Keratinocyte (primary cell): ENCODE results near the gene MYF6. TPM values are rescaled to one million over a fixed set of nuclear protein-coding genes. Genes with fewer than 3 reads are reported as not detected.

Experiments
- DNase-seq: peaks from one replicate; pipeline ENCODE4 v3.0.0-alpha.2; 2011; ENCODE audit warnings: low read depth, missing footprints, low spot score
- FAIRE-seq: peaks from 2 replicates; lab custom pipeline; 2011; peaks lifted over from hg19 to GRCh38; lab: Jason Lieb, UNC
- H2AFZ ChIP-seq: 2 replicates; pipeline ENCODE4 v1.6.0; 2012; ENCODE audit warnings: low read length, control low read depth, inconsistent platforms; ENCODE audit not compliant: control insufficient read depth
- H3K27ac ChIP-seq: 2 replicates; pipeline ENCODE4 v1.5.1; 2011; ENCODE audit warnings: low read length; ENCODE audit not compliant: control insufficient read depth, insufficient read depth
- H3K27me3 ChIP-seq: 3 replicates; pipeline ENCODE4 v1.6.0; 2011; ENCODE audit warnings: low read length; ENCODE audit not compliant: control insufficient read depth, insufficient read depth; ENCODE audit errors: extremely low read depth
- H3K36me3 ChIP-seq, 2 experiments: 2 replicates in 1 of 2; 3 replicates in 1 of 2; pipeline ENCODE4 v1.5.1; 2011; ENCODE audit warnings: low read length in 2 of 2, mild to moderate bottlenecking in 1 of 2; ENCODE audit not compliant: control insufficient read depth in 2 of 2, insufficient read depth in 2 of 2; ENCODE audit errors: extremely low read depth in 1 of 2
- H3K4me1 ChIP-seq: 3 replicates; pipeline ENCODE4 v1.5.1; 2011; ENCODE audit warnings: low read length; ENCODE audit not compliant: control insufficient read depth, insufficient read depth; ENCODE audit errors: extremely low read depth
- H3K4me2 ChIP-seq: 3 replicates; pipeline ENCODE4 v1.6.0; 2011; ENCODE audit warnings: low read depth, low read length; ENCODE audit not compliant: control insufficient read depth, insufficient read depth; ENCODE audit errors: extremely low read depth
- H3K4me3 ChIP-seq, 3 experiments: fragments of 200-600 bp in 1 of 3; sonication (generic) in 1 of 3; 2 replicates in 2 of 3; 3 replicates in 1 of 3; pipeline ENCODE4 v1.5.1; 2011 to 2016; ENCODE audit warnings: low read length in 3 of 3, mild to moderate bottlenecking in 3 of 3, control low read depth in 2 of 3, inconsistent platforms in 1 of 3, low read depth in 1 of 3, mixed read lengths in 1 of 3, mixed run types in 1 of 3, moderate library complexity in 1 of 3; ENCODE audit not compliant: control insufficient read depth in 2 of 3, insufficient read depth in 2 of 3; ENCODE audit errors: extremely low read depth in 1 of 3
- H3K79me2 ChIP-seq: 2 replicates; pipeline ENCODE4 v1.6.0; 2012; ENCODE audit warnings: low read length; ENCODE audit not compliant: control insufficient read depth, insufficient read depth
- H3K9ac ChIP-seq: 3 replicates; pipeline ENCODE4 v1.6.0; 2011; ENCODE audit warnings: low read length; ENCODE audit not compliant: control insufficient read depth, insufficient read depth; ENCODE audit errors: extremely low read depth
- H3K9me1 ChIP-seq: 3 replicates; pipeline ENCODE4 v1.6.0; 2011; ENCODE audit warnings: low read length; ENCODE audit not compliant: control insufficient read depth, insufficient read depth; ENCODE audit errors: extremely low read depth
- H3K9me3 ChIP-seq: 2 replicates; pipeline ENCODE4 v1.5.1; 2012; ENCODE audit warnings: low read depth, low read length; ENCODE audit not compliant: control insufficient read depth
- H4K20me1 ChIP-seq: 3 replicates; pipeline ENCODE4 v1.6.0; 2011; ENCODE audit warnings: low read length; ENCODE audit not compliant: control insufficient read depth, insufficient read depth; ENCODE audit errors: extremely low read depth
- EZH2 ChIP-seq: IDR thresholded peaks from one replicate; pipeline ENCODE4 v1.6.1; 2012; ENCODE audit warnings: inconsistent platforms, mild to moderate bottlenecking, low read length, moderate library complexity
- dilution Hi-C: fragments of 300-500 bp; cut with MboI; formaldehyde crosslinking; loops from one replicate; pipeline ENCODE4 v1.7.0; 2020; ENCODE audit warnings: low sequenced_read_pairs; ENCODE audit not compliant: extremely low pct_ligation_motif_present
- polyA plus RNA-seq, 5 experiments: library from polyadenylated mRNA; depleted of rRNA in 3 of 5; stranded (reverse) in 3 of 5; stranded (forward) in 1 of 5; unstranded in 1 of 5; fragments of >200 nt; gene quantifications; 1 replicate in 1 of 5; 2 replicates in 3 of 5; 3 replicates in 1 of 5; pipeline versions ENCODE4 v1.2.1 to v1.2.3, GENCODE V29; 2011 to 2012; ENCODE audit warnings: missing spikeins in 2 of 5, low read depth in 1 of 5, low replicate concordance in 1 of 5
- TF ChIP-seq, protein P1 (sequence below), 3 experiments: IDR thresholded peaks in 1 of 3; conservative IDR thresholded peaks in 1 of 3; optimal IDR thresholded peaks in 1 of 3; 2 replicates in 2 of 3; 3 replicates in 1 of 3; pipeline versions ENCODE3 to v1.5.1; 2011; ENCODE audit warnings: low read length in 3 of 3, mild to moderate bottlenecking in 3 of 3, moderate library complexity in 2 of 3, control low read depth in 1 of 3, inconsistent platforms in 1 of 3; ENCODE audit not compliant: insufficient read depth in 2 of 3; ENCODE audit errors: extremely low read depth in 1 of 3

MYF6 gene
- polyA plus RNA-seq, 1 donor (not counting 4 experiments of a cell fraction or from before 2014, with no cell fraction given), result not detected

GRCh38 chr12:80717856-80718255 is 10.4 kb downstream of the MYF6 start:
- dilution Hi-C loops, result no loop called here
- no peak for DNase-seq

DNA sequence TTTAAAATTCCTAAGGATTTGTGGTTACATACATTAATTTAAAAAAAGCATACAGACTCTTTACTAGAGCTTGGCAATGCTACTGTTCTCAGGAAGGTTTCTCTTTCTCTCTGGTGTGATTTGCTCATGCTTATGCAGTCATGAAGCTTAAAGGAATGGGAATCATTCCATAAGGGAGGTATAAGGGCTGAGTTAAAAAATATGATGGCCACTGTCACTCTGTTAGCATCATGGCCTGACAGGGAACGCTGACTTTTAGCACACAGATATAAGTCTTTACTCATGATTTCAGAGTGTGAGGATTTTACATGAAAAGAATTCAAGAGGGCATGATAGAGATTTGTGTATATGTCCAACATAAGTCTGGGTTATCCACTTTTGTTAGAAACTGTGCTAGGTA is 13.1 kb downstream of the MYF6 start:
- DNase-seq, result no peak
- TF ChIP-seq, protein P1, sequence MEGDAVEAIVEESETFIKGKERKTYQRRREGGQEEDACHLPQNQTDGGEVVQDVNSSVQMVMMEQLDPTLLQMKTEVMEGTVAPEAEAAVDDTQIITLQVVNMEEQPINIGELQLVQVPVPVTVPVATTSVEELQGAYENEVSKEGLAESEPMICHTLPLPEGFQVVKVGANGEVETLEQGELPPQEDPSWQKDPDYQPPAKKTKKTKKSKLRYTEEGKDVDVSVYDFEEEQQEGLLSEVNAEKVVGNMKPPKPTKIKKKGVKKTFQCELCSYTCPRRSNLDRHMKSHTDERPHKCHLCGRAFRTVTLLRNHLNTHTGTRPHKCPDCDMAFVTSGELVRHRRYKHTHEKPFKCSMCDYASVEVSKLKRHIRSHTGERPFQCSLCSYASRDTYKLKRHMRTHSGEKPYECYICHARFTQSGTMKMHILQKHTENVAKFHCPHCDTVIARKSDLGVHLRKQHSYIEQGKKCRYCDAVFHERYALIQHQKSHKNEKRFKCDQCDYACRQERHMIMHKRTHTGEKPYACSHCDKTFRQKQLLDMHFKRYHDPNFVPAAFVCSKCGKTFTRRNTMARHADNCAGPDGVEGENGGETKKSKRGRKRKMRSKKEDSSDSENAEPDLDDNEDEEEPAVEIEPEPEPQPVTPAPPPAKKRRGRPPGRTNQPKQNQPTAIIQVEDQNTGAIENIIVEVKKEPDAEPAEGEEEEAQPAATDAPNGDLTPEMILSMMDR (optimal IDR thresholded peaks at IDR 0.05 in 1 of 3, IDR thresholded peaks at IDR 0.05 in 1 of 3, conservative IDR thresholded peaks at IDR 0.05 in 1 of 3; ENCODE audit: extremely low read depth in 1 of 3, insufficient read depth in 2 of 3, low read length in 3 of 3), result no peak
- no peak for TF ChIP-seq EZH2
- H3K9ac ChIP-seq, result no peak overlapping the region
- no peak for FAIRE-seq
- no peaks in the 10 kb centered on the region for H3K9me3 ChIP-seq
- no peaks in the 10 kb centered on the region for H3K4me1 ChIP-seq
- no peak overlapping the region for H3K4me3 ChIP-seq
- dilution Hi-C loops, result no loop called here
- no peaks in the 10 kb centered on the region for H3K9me1 ChIP-seq
- H3K27ac ChIP-seq, result no peak overlapping the region
- peaks cover 30% of the 10 kb centered on the region for H3K27me3 ChIP-seq
- no peak overlapping the region for H3K4me2 ChIP-seq
- H3K36me3 ChIP-seq, result no peaks in the 10 kb centered on the region
- no peaks in the 10 kb centered on the region for H3K79me2 ChIP-seq
- no peak overlapping the region for H2AFZ ChIP-seq
- H4K20me1 ChIP-seq, result no peaks in the 10 kb centered on the region

More at GRCh38 chr12:80717856-80718255, 10.4 kb downstream of the MYF6 start:
- no peaks in the 10 kb centered on the region for H3K36me3 ChIP-seq
- H3K79me2 ChIP-seq, result no peaks in the 10 kb centered on the region
- no peak overlapping the region for H3K27ac ChIP-seq
- no peaks in the 10 kb centered on the region for H3K9me3 ChIP-seq
- H3K27me3 ChIP-seq, result peaks cover 45% of the 10 kb centered on the region
- H3K4me3 ChIP-seq, result no peak overlapping the region
- no peak overlapping the region for H3K9ac ChIP-seq
- no peak for FAIRE-seq
- no peak overlapping the region for H2AFZ ChIP-seq
- no peak overlapping the region for H3K4me2 ChIP-seq
- no peak for TF ChIP-seq EZH2
- TF ChIP-seq, protein P1 (optimal IDR thresholded peaks at IDR 0.05 in 1 of 3, IDR thresholded peaks at IDR 0.05 in 1 of 3, conservative IDR thresholded peaks at IDR 0.05 in 1 of 3; ENCODE audit: extremely low read depth in 1 of 3, insufficient read depth in 2 of 3, low read length in 3 of 3), result no peak
- no peaks in the 10 kb centered on the region for H3K4me1 ChIP-seq
- no peaks in the 10 kb centered on the region for H3K9me1 ChIP-seq
- no peaks in the 10 kb centered on the region for H4K20me1 ChIP-seq
